ENCODE results near the gene WDR1. TPM values are rescaled to one million over a fixed set of nuclear protein-coding genes. Genes with fewer than 3 reads are reported as not detected.

Gene WDR1
- total and polyA plus RNA-seq, 2 of the 13 experiments (the other 11 are each of a cell fraction or from before 2014, with no cell fraction given): 106 to 198 TPM

- TF ChIP-seq NCOR1 (IDR thresholded peaks at IDR 0.05; ENCODE audit: borderline replicate concordance, low read length): peak; percentile 72; the same call in 1 of the 2 replicates
Observed at GRCh38 chr4:10045481-10045880, 71.1 kb downstream of the WDR1 start (continued).

GRCh38 chr4:10041036-10041435 is 75.6 kb downstream of the WDR1 start:
- BruUV-seq (replicated peaks): no TSS peak
- POLR2A ChIA-PET: no interaction called here
- H3K9me3 ChIP-seq (ENCODE audit: low read length): peaks cover 8% of the 10 kb centered on the region
- TF ChIP-seq MIER3 (CRISPR knock-in tag; IDR thresholded peaks at IDR 0.05; ENCODE audit: borderline replicate concordance) (no peak), MATR3 (CRISPR knock-in tag; IDR thresholded peaks at IDR 0.05) (no peak), NR3C1 (CRISPR knock-in tag; IDR thresholded peaks at IDR 0.05) (no peak), PAXIP1 (CRISPR knock-in tag; conservative IDR thresholded peaks at IDR 0.05) (no peak), SRSF9 (IDR thresholded peaks at IDR 0.05; ENCODE audit: borderline replicate concordance, insufficient read depth, low read depth, low read length, poor library complexity, severe bottlenecking) (no peak), BRCA1 (CRISPR knock-in tag; IDR thresholded peaks at IDR 0.05) (no peak), SIX4 (CRISPR knock-in tag; IDR thresholded peaks at IDR 0.05) (no peak)
- CTCF ChIA-PET (ENCODE audit: low intra/inter-chr PET ratio, low total read pairs): no interaction called here
- no peak for ATAC-seq
- H3K79me2 ChIP-seq (ENCODE audit: insufficient read depth, low read length): no peaks in the 10 kb centered on the region
- H3K4me3 ChIP-seq (replicated peaks in 1 of 3; ENCODE audit: insufficient read depth in 1 of 3, low read depth in 2 of 3, low read length in 3 of 3): no peak overlapping the region
- in situ Hi-C loops (cut with HindIII; ENCODE audit: extremely low pct_ligation_motif_present, low pct_unique_long_range_greater_than_20kb) (no loop called here), intact Hi-C loops (cut with micrococcal nuclease; ENCODE audit: unreplicated experiment) (no loop called here)
- H4K20me1 ChIP-seq (ENCODE audit: insufficient read depth, low read length): no peaks in the 10 kb centered on the region
- FAIRE-seq: no peak
- WGBS (ENCODE audit: low lambda C conversion rate): 92% methylated on average over 6 of the region's 6 CpGs
- H3K9ac ChIP-seq (ENCODE audit: insufficient read depth, low read depth, low read length): no peak overlapping the region
- H2AFZ ChIP-seq (ENCODE audit: low read length): no peak overlapping the region
- no peak for DNase-seq (ENCODE audit: low spot score)
- no peak overlapping the region for H3K27ac ChIP-seq (ENCODE audit: extremely low read length, insufficient read depth, low read length)
- peaks cover 19% of the 10 kb centered on the region for H3K4me1 ChIP-seq (ENCODE audit: insufficient read depth, low read length)
- no peaks in the 10 kb centered on the region for H3K27me3 ChIP-seq (ENCODE audit: control insufficient read depth in 1 of 2, insufficient read depth in 2 of 2, low read length in 2 of 2)
- no peak overlapping the region for H3K4me2 ChIP-seq (ENCODE audit: low read depth, low read length)
- H3K36me3 ChIP-seq (replicated peaks in 1 of 2; ENCODE audit: control insufficient read depth in 1 of 2, insufficient read depth in 2 of 2, low read length in 2 of 2): no peaks in the 10 kb centered on the region
